GM18498 (cell line): ENCODE data around the gene KLHDC10.
A peak's percentile ranks its signal among the peaks of the same experiment; 100 is the strongest.
"Not testable (repeated sequence)": the region's sequence is repeated elsewhere in the genome, so short reads cannot be mapped to it uniquely, and the experiment has no call there.

Experiments used
- ATAC-seq: cut with Tn5 transposase; IDR thresholded peaks from one replicate; pipeline ENCODE4 v1.9.1; 2021; ENCODE audit warnings: mild to moderate bottlenecking, moderate library complexity; ENCODE audit not compliant: unreplicated experiment

KLHDC10 gene

GRCh38 chr7:130139193-130139960 lies 69.0 kb downstream of the KLHDC10 start:
- no peak for ATAC-seq

- ATAC-seq, result no peak
Observed at GRCh38 chr7:130140551-130141160, 70.3 kb downstream of the KLHDC10 start.

GRCh38 chr7:130141161-130141883 lies 71.0 kb downstream of the KLHDC10 start:
- peak; percentile 67 for ATAC-seq

- ATAC-seq, result peak; percentile 5
Observed at GRCh38 chr7:130141884-130142653, 71.7 kb downstream of the KLHDC10 start.

GRCh38 chr7:130142654-130143333 lies 72.5 kb downstream of the KLHDC10 start:
- ATAC-seq, result no peak

GRCh38 chr7:130143334-130143732 lies 73.0 kb downstream of the KLHDC10 start:
- ATAC-seq, result no peak

GRCh38 chr7:130143986-130144311 lies 73.6 kb downstream of the KLHDC10 start:
- no peak for ATAC-seq

- ATAC-seq, result no peak
Observed at GRCh38 chr7:130144312-130145171, 74.2 kb downstream of the KLHDC10 start.

GRCh38 chr7:130145424-130146100 lies 75.2 kb downstream of the KLHDC10 start:
- no peak for ATAC-seq

- ATAC-seq, result not testable (repeated sequence)
Observed at GRCh38 chr7:130146142-130146541, 75.8 kb downstream of the KLHDC10 start.

- ATAC-seq, result no peak
Observed at GRCh38 chr7:130146693-130147405, 76.5 kb downstream of the KLHDC10 start.

GRCh38 chr7:130147710-130148325 lies 77.5 kb downstream of the KLHDC10 start:
- no peak for ATAC-seq

- ATAC-seq, result no peak
Observed at GRCh38 chr7:130148561-130148960, 78.2 kb downstream of the KLHDC10 start.

GRCh38 chr7:130149281-130150139 lies 79.2 kb downstream of the KLHDC10 start:
- peak; percentile 60 for ATAC-seq

- no peak for ATAC-seq
Observed at GRCh38 chr7:130150587-130150986, 80.3 kb downstream of the KLHDC10 start.

GRCh38 chr7:130151591-130152492 lies 81.5 kb downstream of the KLHDC10 start:
- ATAC-seq, result no peak
